Measurements from ENCODE around the gene TMEM81.

DNA sequence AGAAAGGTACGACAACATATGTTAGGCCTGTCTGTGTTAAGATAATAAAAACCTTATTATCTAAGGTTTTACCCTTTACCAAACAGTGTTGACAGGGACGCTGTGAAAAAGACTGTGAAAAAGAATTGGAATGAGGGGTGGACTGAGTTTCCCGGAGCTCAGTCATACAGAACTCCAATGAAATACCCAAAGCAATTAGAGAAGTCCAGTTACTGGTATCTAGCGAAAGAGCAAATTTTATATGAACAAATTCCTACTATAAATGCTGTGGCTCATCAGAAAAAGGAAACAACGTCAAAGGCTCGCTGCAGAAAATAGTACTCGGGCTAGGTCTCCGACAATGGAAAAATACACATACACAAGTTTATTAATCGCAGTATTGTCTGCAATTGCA, 38.2 kb upstream of the TMEM81 start:
- TF ChIP-seq, protein P1, sequence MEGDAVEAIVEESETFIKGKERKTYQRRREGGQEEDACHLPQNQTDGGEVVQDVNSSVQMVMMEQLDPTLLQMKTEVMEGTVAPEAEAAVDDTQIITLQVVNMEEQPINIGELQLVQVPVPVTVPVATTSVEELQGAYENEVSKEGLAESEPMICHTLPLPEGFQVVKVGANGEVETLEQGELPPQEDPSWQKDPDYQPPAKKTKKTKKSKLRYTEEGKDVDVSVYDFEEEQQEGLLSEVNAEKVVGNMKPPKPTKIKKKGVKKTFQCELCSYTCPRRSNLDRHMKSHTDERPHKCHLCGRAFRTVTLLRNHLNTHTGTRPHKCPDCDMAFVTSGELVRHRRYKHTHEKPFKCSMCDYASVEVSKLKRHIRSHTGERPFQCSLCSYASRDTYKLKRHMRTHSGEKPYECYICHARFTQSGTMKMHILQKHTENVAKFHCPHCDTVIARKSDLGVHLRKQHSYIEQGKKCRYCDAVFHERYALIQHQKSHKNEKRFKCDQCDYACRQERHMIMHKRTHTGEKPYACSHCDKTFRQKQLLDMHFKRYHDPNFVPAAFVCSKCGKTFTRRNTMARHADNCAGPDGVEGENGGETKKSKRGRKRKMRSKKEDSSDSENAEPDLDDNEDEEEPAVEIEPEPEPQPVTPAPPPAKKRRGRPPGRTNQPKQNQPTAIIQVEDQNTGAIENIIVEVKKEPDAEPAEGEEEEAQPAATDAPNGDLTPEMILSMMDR (IDR thresholded peaks at IDR 0.05): peak in 1 of 5 experiments; percentile 3
- TF ChIP-seq EP300 (IDR thresholded peaks at IDR 0.05): no peak
